WERI-Rb-1 (cell line): ENCODE measurements around the gene DDX10.

Experiments
- DNase-seq: peaks from one replicate; pipeline ENCODE4 v3.0.0-alpha.2; 2020
- H3K27ac ChIP-seq: fragments of 250-450 bp; sonication (Bioruptor Pico); 2 replicates; pipeline ENCODE4 v1.5.1; 2020; ENCODE audit warnings: mild to moderate bottlenecking, moderate library complexity
- H3K27me3 ChIP-seq: fragments of 250-450 bp; sonication (Bioruptor Pico); 2 replicates; pipeline ENCODE4 v1.5.1; 2021; ENCODE audit warnings: mild to moderate bottlenecking, low read depth, moderate library complexity; ENCODE audit not compliant: insufficient read depth, severe bottlenecking
- H3K36me3 ChIP-seq: fragments of 250-450 bp; sonication (Bioruptor Pico); 2 replicates; pipeline ENCODE4 v1.5.1; 2020; ENCODE audit warnings: mild to moderate bottlenecking, moderate library complexity
- H3K4me3 ChIP-seq: 2 replicates; pipeline ENCODE4 v1.5.1; 2011; ENCODE audit warnings: low read depth, mild to moderate bottlenecking, control low read depth, low read length
- H3K9me3 ChIP-seq: fragments of 250-450 bp; sonication (Bioruptor Pico); 2 replicates; pipeline ENCODE4 v1.5.1; 2021; ENCODE audit warnings: mild to moderate bottlenecking, moderate library complexity; ENCODE audit not compliant: severe bottlenecking
- CTCF ChIP-seq: IDR thresholded peaks from 2 replicates; pipeline ENCODE4 v1.5.1; 2011; ENCODE audit warnings: low read depth, mild to moderate bottlenecking, control low read depth, inconsistent platforms, low read length

The DDX10 gene

GRCh38 chr11:108664730-108665525, at the start of gene DDX10:
TSS of gene DDX10 (plus strand) at chr11:108665069. CDS start at chr11:108665154, 85 bp downstream.
- 0 out of 2 replicates have a peak, but pooled peaks have one; percentile 18 for TF ChIP-seq CTCF
- Histone ChIP-seq H3K4me3 (peak within 1 kb of the TSS; percentile 59), H3K9me3 (no peaks in the 10 kb centered on the region), H3K36me3 (peaks cover 11% of the 10 kb centered on the region), H3K27ac (peak within 1 kb of the TSS; percentile 52), H3K27me3 (no peaks in the 10 kb centered on the region)
- peak; percentile 98 for DNase-seq

- no peak for DNase-seq
- no peak overlapping the region for H3K27ac ChIP-seq
- H3K27me3 ChIP-seq, result no peaks in the 10 kb centered on the region
- no peak overlapping the region for H3K4me3 ChIP-seq
- H3K36me3 ChIP-seq, result no peaks in the 10 kb centered on the region
- no peak for TF ChIP-seq CTCF
- no peaks in the 10 kb centered on the region for H3K9me3 ChIP-seq
Observed at GRCh38 chr11:108616549-108616948, 48.3 kb upstream of the DDX10 start.

GRCh38 chr11:108617055-108617454, 47.8 kb upstream of the DDX10 start:
- Histone ChIP-seq H3K4me3 (no peak overlapping the region), H3K27me3 (no peaks in the 10 kb centered on the region), H3K27ac (no peak overlapping the region), H3K9me3 (no peaks in the 10 kb centered on the region), H3K36me3 (no peaks in the 10 kb centered on the region)
- TF ChIP-seq CTCF, result no peak
- no peak for DNase-seq

- Histone ChIP-seq H3K27me3 (no peaks in the 10 kb centered on the region), H3K4me3 (no peak overlapping the region), H3K9me3 (no peaks in the 10 kb centered on the region), H3K27ac (no peak overlapping the region), H3K36me3 (no peaks in the 10 kb centered on the region)
- no peak for DNase-seq
- no peak for TF ChIP-seq CTCF
Observed at GRCh38 chr11:108618529-108618928, 46.3 kb upstream of the DDX10 start.

GRCh38 chr11:108620958-108621772, 43.7 kb upstream of the DDX10 start:
- H3K27ac ChIP-seq, result no peak overlapping the region
- no peak for DNase-seq
- no peak for TF ChIP-seq CTCF

More at GRCh38 chr11:108620958-108621772, 43.7 kb upstream of the DDX10 start:
- Histone ChIP-seq H3K36me3 (no peaks in the 10 kb centered on the region), H3K4me3 (no peak overlapping the region), H3K27me3 (no peaks in the 10 kb centered on the region), H3K9me3 (no peaks in the 10 kb centered on the region)
